ENCODE results near the gene MBD2. TPM values are rescaled to one million over a fixed set of nuclear protein-coding genes. Genes with fewer than 3 reads are reported as not detected.

Gene MBD2
- polyA plus RNA-seq, 1 donor (not counting 4 experiments of a cell fraction or from before 2014, with no cell fraction given), result 212 TPM

GRCh38 chr18:54159906-54160305 is 64.6 kb downstream of the MBD2 start:
- no peak overlapping the region for H3K4me2 ChIP-seq (ENCODE audit: control insufficient read depth, extremely low read depth, insufficient read depth, low read depth, low read length)
- no peak overlapping the region for H3K27ac ChIP-seq (ENCODE audit: control insufficient read depth, insufficient read depth, low read length)
- no peak for DNase-seq (ENCODE audit: low read depth, low spot score)

GRCh38 chr18:54157646-54158385 is 66.7 kb downstream of the MBD2 start:
- Histone ChIP-seq H3K27me3 (ENCODE audit: control insufficient read depth, extremely low read depth, insufficient read depth, low read length) (no peaks in the 10 kb centered on the region), H2AFZ (ENCODE audit: control insufficient read depth, low read length) (no peak overlapping the region), H3K27ac (ENCODE audit: control insufficient read depth, insufficient read depth, low read length) (peak overlapping the region; percentile 35), H3K36me3 (ENCODE audit: control insufficient read depth in 2 of 2, extremely low read depth in 1 of 2, insufficient read depth in 2 of 2, low read length in 2 of 2) (peaks cover 17 to 38% of the 10 kb centered on the region in 2 experiments), H3K4me1 (ENCODE audit: control insufficient read depth, extremely low read depth, insufficient read depth, low read length) (peaks cover 32% of the 10 kb centered on the region), H3K79me2 (ENCODE audit: control insufficient read depth, insufficient read depth, low read length) (peaks cover 25% of the 10 kb centered on the region), H3K9me1 (ENCODE audit: control insufficient read depth, extremely low read depth, insufficient read depth, low read length) (no peaks in the 10 kb centered on the region), H3K9ac (ENCODE audit: control insufficient read depth, extremely low read depth, insufficient read depth, low read length) (no peak overlapping the region), H3K9me3 (ENCODE audit: control insufficient read depth, low read depth, low read length) (no peaks in the 10 kb centered on the region), H3K4me3 (ENCODE audit: control insufficient read depth in 2 of 3, extremely low read depth in 1 of 3, insufficient read depth in 2 of 3, low read depth in 1 of 3, low read length in 3 of 3) (no peak overlapping the region), H3K4me2 (ENCODE audit: control insufficient read depth, extremely low read depth, insufficient read depth, low read depth, low read length) (no peak overlapping the region), H4K20me1 (ENCODE audit: control insufficient read depth, extremely low read depth, insufficient read depth, low read length) (no peaks in the 10 kb centered on the region)
- FAIRE-seq (no peak), DNase-seq (ENCODE audit: low read depth, low spot score) (no peak)
- TF ChIP-seq EZH2 (IDR thresholded peaks at IDR 0.05; ENCODE audit: low read length), result no peak
- no peak for TF ChIP-seq CTCF (optimal IDR thresholded peaks at IDR 0.05 in 1 of 3, IDR thresholded peaks at IDR 0.05 in 1 of 3, conservative IDR thresholded peaks at IDR 0.05 in 1 of 3; ENCODE audit: extremely low read depth in 1 of 3, insufficient read depth in 2 of 3, low read length in 3 of 3)
- dilution Hi-C loops (cut with MboI; ENCODE audit: extremely low pct_ligation_motif_present, low sequenced_read_pairs), result no loop called here

More at GRCh38 chr18:54159906-54160305, 64.6 kb downstream of the MBD2 start:
- no peak overlapping the region for H3K9ac ChIP-seq (ENCODE audit: control insufficient read depth, extremely low read depth, insufficient read depth, low read length)
- H2AFZ ChIP-seq (ENCODE audit: control insufficient read depth, low read length), result no peak overlapping the region
- no peaks in the 10 kb centered on the region for H3K9me1 ChIP-seq (ENCODE audit: control insufficient read depth, extremely low read depth, insufficient read depth, low read length)
- no peaks in the 10 kb centered on the region for H4K20me1 ChIP-seq (ENCODE audit: control insufficient read depth, extremely low read depth, insufficient read depth, low read length)
- H3K27me3 ChIP-seq (ENCODE audit: control insufficient read depth, extremely low read depth, insufficient read depth, low read length), result no peaks in the 10 kb centered on the region
- H3K9me3 ChIP-seq (ENCODE audit: control insufficient read depth, low read depth, low read length), result no peaks in the 10 kb centered on the region
- H3K79me2 ChIP-seq (ENCODE audit: control insufficient read depth, insufficient read depth, low read length), result peaks cover 25% of the 10 kb centered on the region
- H3K4me3 ChIP-seq (ENCODE audit: control insufficient read depth in 2 of 3, extremely low read depth in 1 of 3, insufficient read depth in 2 of 3, low read depth in 1 of 3, low read length in 3 of 3), result no peak overlapping the region
- peaks cover 48% of the 10 kb centered on the region for H3K4me1 ChIP-seq (ENCODE audit: control insufficient read depth, extremely low read depth, insufficient read depth, low read length)
- dilution Hi-C loops (cut with MboI; ENCODE audit: extremely low pct_ligation_motif_present, low sequenced_read_pairs), result no loop called here
- FAIRE-seq, result no peak
- peaks cover 19 to 47% of the 10 kb centered on the region in 2 experiments for H3K36me3 ChIP-seq (ENCODE audit: control insufficient read depth in 2 of 2, extremely low read depth in 1 of 2, insufficient read depth in 2 of 2, low read length in 2 of 2)
- no peak for TF ChIP-seq CTCF (optimal IDR thresholded peaks at IDR 0.05 in 1 of 3, IDR thresholded peaks at IDR 0.05 in 1 of 3, conservative IDR thresholded peaks at IDR 0.05 in 1 of 3; ENCODE audit: extremely low read depth in 1 of 3, insufficient read depth in 2 of 3, low read length in 3 of 3)
- no peak for TF ChIP-seq EZH2 (IDR thresholded peaks at IDR 0.05; ENCODE audit: low read length)

All from keratinocyte (primary cell).